ENCODE data around the gene CDC37.

DNA sequence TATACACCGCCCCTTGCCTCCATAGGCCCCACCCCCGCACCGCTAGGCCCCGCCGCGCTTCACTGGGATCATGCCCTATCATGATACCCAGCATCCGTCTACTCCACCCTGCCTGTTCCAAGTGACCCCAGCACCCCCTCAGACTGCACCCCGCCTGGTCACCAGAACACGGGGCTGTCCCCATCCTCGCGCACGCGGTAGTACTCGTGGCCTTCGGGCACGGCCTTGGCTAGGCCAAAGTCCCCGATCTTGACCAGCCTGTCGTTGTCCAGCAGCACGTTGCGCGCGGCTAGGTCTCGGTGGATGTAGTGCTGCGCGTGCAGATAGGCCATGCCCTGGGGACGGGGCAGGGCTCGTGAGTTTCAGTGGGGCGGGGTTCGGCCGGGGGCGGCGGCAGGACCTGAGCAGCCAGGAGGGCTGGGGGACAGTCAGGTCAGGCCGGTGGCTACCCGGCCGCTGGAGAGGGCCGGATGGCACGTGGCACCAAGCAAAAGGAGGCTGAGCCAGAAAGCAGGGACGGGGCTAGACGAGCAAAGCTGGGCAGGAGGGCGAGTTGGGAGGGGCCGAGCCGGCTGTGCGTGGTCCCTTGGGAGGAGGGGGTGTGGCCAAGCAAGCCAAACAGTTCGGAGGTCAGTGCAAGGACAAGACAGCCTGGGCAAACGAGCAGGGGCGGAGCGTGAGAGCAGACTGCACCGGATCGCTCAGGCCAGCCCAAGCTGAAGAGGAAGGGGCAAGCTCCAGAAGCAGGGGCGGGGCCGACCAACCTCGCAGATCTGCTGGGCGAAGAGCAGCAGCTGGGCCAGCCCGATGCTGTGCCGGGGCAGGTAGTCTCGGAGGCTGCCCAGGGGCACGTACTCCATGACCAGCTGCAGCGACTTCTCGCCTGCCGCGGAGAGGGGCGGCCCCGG lies 50.3 kb downstream of the CDC37 start:
- TF ChIP-seq, protein P1, sequence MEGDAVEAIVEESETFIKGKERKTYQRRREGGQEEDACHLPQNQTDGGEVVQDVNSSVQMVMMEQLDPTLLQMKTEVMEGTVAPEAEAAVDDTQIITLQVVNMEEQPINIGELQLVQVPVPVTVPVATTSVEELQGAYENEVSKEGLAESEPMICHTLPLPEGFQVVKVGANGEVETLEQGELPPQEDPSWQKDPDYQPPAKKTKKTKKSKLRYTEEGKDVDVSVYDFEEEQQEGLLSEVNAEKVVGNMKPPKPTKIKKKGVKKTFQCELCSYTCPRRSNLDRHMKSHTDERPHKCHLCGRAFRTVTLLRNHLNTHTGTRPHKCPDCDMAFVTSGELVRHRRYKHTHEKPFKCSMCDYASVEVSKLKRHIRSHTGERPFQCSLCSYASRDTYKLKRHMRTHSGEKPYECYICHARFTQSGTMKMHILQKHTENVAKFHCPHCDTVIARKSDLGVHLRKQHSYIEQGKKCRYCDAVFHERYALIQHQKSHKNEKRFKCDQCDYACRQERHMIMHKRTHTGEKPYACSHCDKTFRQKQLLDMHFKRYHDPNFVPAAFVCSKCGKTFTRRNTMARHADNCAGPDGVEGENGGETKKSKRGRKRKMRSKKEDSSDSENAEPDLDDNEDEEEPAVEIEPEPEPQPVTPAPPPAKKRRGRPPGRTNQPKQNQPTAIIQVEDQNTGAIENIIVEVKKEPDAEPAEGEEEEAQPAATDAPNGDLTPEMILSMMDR (conservative IDR thresholded peaks at IDR 0.05; ENCODE audit: low read depth, low read length), result no peak
- no peak for TF ChIP-seq EZH2 (IDR thresholded peaks at IDR 0.05; ENCODE audit: low read length, unreplicated experiment)

Measured in PC-3 (cell line).